Panc1 (cell line): Measurements from ENCODE around the gene SLC37A1. TPM values are rescaled to one million over a fixed set of nuclear protein-coding genes. Genes with fewer than 3 reads are reported as not detected.

Experiments
- ATAC-seq: fragments of 200-7000 bp; cut with Tn5 transposase; 2 replicates; pipeline ENCODE4 v1.9.1; 2020; ENCODE audit warnings: mild to moderate bottlenecking, moderate library complexity
- BruUV-seq: library from RNA; stranded (reverse); fragments of 400-500 nt; replicated peaks from 2 replicates; lab custom pipeline; 2021; lab: Mats Ljungman, UMichigan
- CTCF ChIA-PET: fragments of 300-600 bp; sonication (Branson Sonifier 250); formaldehyde crosslinking; loops from one replicate; lab custom pipeline; 2022; ENCODE audit warnings: antibody characterized with exemption; lab: Charles Lee
- POLR2A ChIA-PET: fragments of 300-600 bp; sonication (Branson Sonifier 250); formaldehyde crosslinking; loops from one replicate; lab custom pipeline; 2022; ENCODE audit warnings: antibody characterized with exemption; lab: Charles Lee
- DNase-seq: peaks from one replicate; pipeline ENCODE4 v3.0.0-alpha.2; 2010; ENCODE audit warnings: low read depth, low spot score
- H3K27ac ChIP-seq: 2 replicates; pipeline ENCODE4 v1.5.1; 2011; ENCODE audit warnings: mild to moderate bottlenecking, low read length, inconsistent platforms
- H3K27me3 ChIP-seq: fragments of 200-500 bp; sonication (Bioruptor generic); 2 replicates; pipeline ENCODE4 v1.6.0; 2014; ENCODE audit warnings: low read length, inconsistent platforms; ENCODE audit not compliant: control insufficient read depth, insufficient read depth
- H3K36me3 ChIP-seq: fragments of 200-500 bp; sonication (Bioruptor generic); 2 replicates; pipeline ENCODE4 v1.5.1; 2014; ENCODE audit warnings: inconsistent platforms, mild to moderate bottlenecking, low read length, moderate library complexity; ENCODE audit not compliant: control insufficient read depth, insufficient read depth
- H3K4me1 ChIP-seq: 2 replicates; pipeline ENCODE4 v1.5.1; 2011; ENCODE audit warnings: inconsistent platforms, mild to moderate bottlenecking, low read length, moderate library complexity; ENCODE audit not compliant: control insufficient read depth, insufficient read depth
- H3K4me3 ChIP-seq, 2 experiments: 2 replicates each; pipeline ENCODE4 v1.5.1; 2011 to 2012; ENCODE audit warnings: low read depth in 2 of 2, low read length in 2 of 2, mild to moderate bottlenecking in 2 of 2, inconsistent platforms in 1 of 2, moderate library complexity in 1 of 2
- H3K9me3 ChIP-seq: fragments of 200-500 bp; sonication (Bioruptor generic); 2 replicates; pipeline ENCODE4 v1.5.1; 2014; ENCODE audit warnings: low read depth, mild to moderate bottlenecking, inconsistent platforms, low read length, moderate library complexity; ENCODE audit not compliant: control insufficient read depth, insufficient read depth
- CTCF ChIP-seq: fragments of 450-650 bp; IDR thresholded peaks from 2 replicates; pipeline ENCODE4 v1.5.1; 2017; ENCODE audit warnings: mild to moderate bottlenecking
- POLR2AphosphoS5 ChIP-seq: IDR thresholded peaks from 2 replicates; pipeline ENCODE4 v1.6.1; 2012; ENCODE audit warnings: mild to moderate bottlenecking, low read depth, low read length, moderate library complexity
- REST ChIP-seq, 2 experiments: IDR thresholded peaks; 2 replicates each; pipeline ENCODE4 v1.6.1; 2011 to 2012; ENCODE audit warnings: low read depth in 2 of 2, control low read depth in 1 of 2, low read length in 1 of 2, mild to moderate bottlenecking in 1 of 2, moderate library complexity in 1 of 2; ENCODE audit not compliant: insufficient read depth in 1 of 2
- SIN3A ChIP-seq: IDR thresholded peaks from 2 replicates; pipeline ENCODE4 v1.6.1; 2012; ENCODE audit warnings: low read depth, mild to moderate bottlenecking, low read length, moderate library complexity, borderline replicate concordance; ENCODE audit not compliant: insufficient read depth
- TCF7L2 ChIP-seq: IDR thresholded peaks from 2 replicates; pipeline ENCODE4 v1.6.1; 2011; ENCODE audit warnings: mild to moderate bottlenecking, low read depth, low read length, inconsistent platforms
- in situ Hi-C: cut with HindIII; loops from 2 replicates; pipeline ENCODE4 v1.10.0; 2016; ENCODE audit warnings: low sequenced_read_pairs, low pct_unique_long_range_greater_than_20kb
- intact Hi-C: fragments of 100-400 bp; cut with micrococcal nuclease; formaldehyde crosslinking; loops from one replicate; pipeline ENCODE4 v1.10.0; 2022; ENCODE audit not compliant: unreplicated experiment
- total RNA-seq: library from RNA; stranded (reverse); gene quantifications from one replicate; pipeline ENCODE4 v1.2.1, GENCODE V29; 2021; ENCODE audit not compliant: unreplicated experiment

The SLC37A1 gene
- total RNA-seq, 1 experiment from 2014 or later, result 7.7 TPM

- Histone ChIP-seq H3K9me3 (no peaks in the 10 kb centered on the region), H3K27ac (no peak overlapping the region), H3K4me3 (no peak overlapping the region), H3K4me1 (no peaks in the 10 kb centered on the region), H3K27me3 (no peaks in the 10 kb centered on the region), H3K36me3 (no peaks in the 10 kb centered on the region)
- intact Hi-C loops (loop anchor here (5.0 kb wide), 2 partner anchors 225 to 240 kb away; no protein-coding TSS in a partner anchor), in situ Hi-C loops (no loop called here)
- BruUV-seq, result no TSS peak
- TF ChIP-seq CTCF (no peak), POLR2AphosphoS5 (no peak), REST (IDR thresholded peaks at IDR 0.05; ENCODE audit: insufficient read depth in 1 of 2, low read depth in 2 of 2, low read length in 1 of 2) (no peak), TCF7L2 (no peak), SIN3A (no peak)
- no peak for DNase-seq
- CTCF ChIA-PET, result interaction anchor here (0.6 to 0.9 kb wide), 2 partner anchors 28 to 241 kb away, joined by 4 read pairs; no protein-coding TSS in a partner anchor
- no peak for ATAC-seq
- POLR2A ChIA-PET, result no interaction called here
Observed at GRCh38 chr21:42592156-42592820, 78.6 kb downstream of the SLC37A1 start.

GRCh38 chr21:42593007-42593814 lies 79.6 kb downstream of the SLC37A1 start:
- no peaks in the 10 kb centered on the region for H3K27me3 ChIP-seq
- TF ChIP-seq REST (IDR thresholded peaks at IDR 0.05; ENCODE audit: insufficient read depth in 1 of 2, low read depth in 2 of 2, low read length in 1 of 2) (no peak), POLR2AphosphoS5 (no peak), CTCF (peak; percentile 84), SIN3A (no peak)
- ATAC-seq (peak; percentile 98), DNase-seq (no peak)
- H3K27ac ChIP-seq, result no peak overlapping the region
- no peaks in the 10 kb centered on the region for H3K9me3 ChIP-seq
- H3K4me1 ChIP-seq, result no peaks in the 10 kb centered on the region
- POLR2A ChIA-PET, result interaction anchor here (0.6 kb wide), 1 partner anchor 124 kb away, joined by 4 read pairs; no protein-coding TSS in a partner anchor
- CTCF ChIA-PET, result interaction anchor here (0.6 to 0.9 kb wide), 4 partner anchors 199 to 441 kb away, joined by 3 to 4 read pairs (median 4); no protein-coding TSS in a partner anchor
- intact Hi-C loops, result loop anchor here (5.0 kb wide), 2 partner anchors 224 to 239 kb away; no protein-coding TSS in a partner anchor
- no peaks in the 10 kb centered on the region for H3K36me3 ChIP-seq
- no TSS peak for BruUV-seq
- in situ Hi-C loops, result no loop called here
- H3K4me3 ChIP-seq, result 0 out of 4 replicates have a peak overlapping the region, but pooled peaks of 1 of the 2 experiments have one; percentile 8
